HG03064 (cell line): ENCODE results near the gene PDE6A.

Source experiments
- ATAC-seq: cut with Tn5 transposase; IDR thresholded peaks from one replicate; pipeline ENCODE4 v1.9.1; 2021; ENCODE audit warnings: low read depth; ENCODE audit not compliant: unreplicated experiment

PDE6A gene

DNA sequence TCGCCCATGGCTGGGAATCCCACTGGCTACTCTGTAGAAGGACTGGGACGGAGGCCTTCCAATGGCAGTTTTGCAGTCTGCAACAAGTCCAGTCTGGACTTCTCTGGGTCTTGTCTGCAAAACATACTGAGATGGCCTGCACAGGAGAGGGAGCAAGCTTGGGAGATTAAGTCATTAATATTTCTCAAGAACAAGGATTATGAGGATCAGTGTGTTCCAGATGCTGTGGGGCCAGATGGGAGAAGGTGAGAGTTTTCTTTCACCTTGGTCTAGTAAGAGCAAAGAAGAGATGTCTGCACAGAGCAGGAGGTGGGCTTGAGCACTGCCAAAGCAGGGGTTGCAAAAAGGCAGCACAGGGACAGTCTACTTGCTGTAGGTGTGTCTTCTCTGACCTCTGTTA lies at the start of gene PDE6A:
TSS of gene PDE6A (minus strand) at position 128 of the 400 bp plus-strand sequence. CDS start at position 8, 120 bp downstream.
- ATAC-seq, result no peak

DNA sequence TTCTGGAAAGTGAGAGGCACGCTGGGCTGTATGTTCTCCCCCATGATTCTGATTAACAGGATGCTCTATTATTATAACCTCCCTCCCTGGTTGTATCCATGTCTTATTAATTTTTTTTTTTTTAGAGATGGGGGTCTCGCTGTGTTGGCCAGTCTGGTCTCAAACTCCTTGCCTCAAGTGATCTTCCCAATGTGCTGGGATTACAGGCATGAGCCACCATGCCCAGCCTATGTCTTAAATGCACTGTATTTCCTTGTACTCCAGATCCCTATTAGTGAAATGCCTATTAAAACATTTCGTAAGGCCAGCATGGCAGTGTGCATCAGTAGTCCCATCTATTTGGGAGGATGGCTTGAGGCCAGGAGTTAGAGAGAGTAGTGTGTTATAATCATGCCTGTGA lies 48.9 kb upstream of the PDE6A start:
- no peak for ATAC-seq

DNA sequence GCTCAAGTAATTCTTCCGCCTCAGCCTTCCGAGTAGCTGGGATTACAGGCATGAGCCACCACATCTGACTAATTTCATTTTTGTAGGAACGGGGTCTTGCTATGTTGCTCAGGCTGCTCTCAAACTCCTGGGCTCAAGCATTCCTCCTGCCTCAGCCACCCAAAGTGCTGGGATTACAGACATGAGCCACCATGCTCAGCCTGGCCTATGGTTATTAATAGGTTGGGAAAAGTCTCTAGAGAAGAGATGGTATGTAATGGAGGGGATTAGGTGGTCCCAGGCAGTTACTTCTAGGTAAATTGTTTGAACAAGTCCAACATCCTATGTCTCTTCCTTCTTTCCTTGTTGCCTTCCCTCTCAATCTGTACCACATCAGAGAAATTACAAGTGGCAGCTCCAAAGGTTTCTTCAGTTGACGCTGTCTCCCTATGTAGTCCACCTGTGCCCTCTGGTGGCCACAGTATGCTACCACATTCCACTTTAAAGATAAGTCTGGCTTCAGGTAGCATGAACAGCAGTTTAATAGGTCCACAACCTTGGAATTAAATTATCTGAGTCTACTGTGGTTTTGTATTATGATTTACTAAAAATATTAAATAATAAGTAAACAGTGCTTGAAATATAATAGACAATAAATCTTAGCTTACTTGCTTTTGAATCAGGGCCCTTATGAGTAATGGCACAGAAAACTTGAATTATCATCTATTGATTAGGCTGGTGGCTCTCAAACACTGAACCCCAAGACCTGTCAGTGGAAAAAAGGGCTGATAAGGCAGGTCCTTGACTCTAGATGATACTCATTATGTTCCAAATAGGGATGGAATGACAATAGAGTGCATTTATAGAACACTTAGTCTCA lies 46.2 kb upstream of the PDE6A start:
- no peak for ATAC-seq

DNA sequence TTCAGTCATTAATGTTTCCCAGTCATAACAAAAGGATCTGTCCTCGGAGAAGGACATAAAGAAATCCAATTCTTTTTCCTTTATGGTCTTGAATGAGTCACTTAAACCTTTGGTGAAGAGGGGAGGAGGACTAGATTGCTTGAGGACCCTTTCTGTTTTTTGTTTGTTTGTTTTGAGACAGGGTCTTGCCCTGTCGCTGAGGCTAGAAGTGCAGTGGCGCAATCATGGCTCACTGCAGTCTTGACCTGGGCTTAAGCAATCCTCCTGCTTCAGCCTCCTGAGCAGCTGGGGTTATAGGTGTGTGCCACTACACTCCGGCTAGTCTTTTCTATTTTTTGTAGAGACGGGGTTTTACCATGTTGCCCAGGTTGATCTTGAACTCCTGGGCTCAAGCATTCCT lies 43.5 kb upstream of the PDE6A start:
- ATAC-seq, result no peak

DNA sequence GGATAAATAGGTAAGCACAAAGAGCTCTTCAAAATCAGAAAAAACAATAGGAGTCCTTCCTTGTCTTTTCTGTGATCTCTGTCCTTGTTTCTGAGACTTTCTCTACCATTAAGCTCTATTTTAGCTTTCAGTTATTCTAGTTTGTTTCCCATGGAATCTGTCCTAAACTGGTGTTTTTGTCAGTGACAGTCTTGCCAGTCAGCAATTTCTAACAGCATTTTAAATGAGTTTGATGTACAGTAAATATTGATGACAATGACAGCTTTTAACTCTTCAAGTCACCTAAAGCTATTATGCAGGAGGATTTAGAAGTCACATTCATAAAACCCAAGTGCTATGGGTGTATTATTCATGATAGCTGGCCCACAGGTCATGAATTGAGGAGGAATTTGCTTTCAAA lies 37.9 kb upstream of the PDE6A start:
- ATAC-seq, result no peak

DNA sequence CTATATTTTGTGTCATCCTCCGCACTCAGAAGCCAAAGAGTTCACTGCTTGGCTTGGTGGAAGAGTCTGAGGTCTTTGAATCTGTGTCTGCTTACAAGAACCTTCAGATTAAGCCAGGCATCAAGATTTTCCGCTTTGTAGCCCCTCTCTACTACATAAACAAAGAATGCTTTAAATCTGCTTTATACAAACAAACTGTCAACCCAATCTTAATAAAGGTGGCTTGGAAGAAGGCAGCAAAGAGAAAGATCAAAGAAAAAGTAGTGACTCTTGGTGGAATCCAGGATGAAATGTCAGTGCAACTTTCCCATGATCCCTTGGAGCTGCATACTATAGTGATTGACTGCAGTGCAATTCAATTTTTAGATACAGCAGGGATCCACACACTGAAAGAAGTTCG lies 36.6 kb upstream of the PDE6A start:
- no peak for ATAC-seq

DNA sequence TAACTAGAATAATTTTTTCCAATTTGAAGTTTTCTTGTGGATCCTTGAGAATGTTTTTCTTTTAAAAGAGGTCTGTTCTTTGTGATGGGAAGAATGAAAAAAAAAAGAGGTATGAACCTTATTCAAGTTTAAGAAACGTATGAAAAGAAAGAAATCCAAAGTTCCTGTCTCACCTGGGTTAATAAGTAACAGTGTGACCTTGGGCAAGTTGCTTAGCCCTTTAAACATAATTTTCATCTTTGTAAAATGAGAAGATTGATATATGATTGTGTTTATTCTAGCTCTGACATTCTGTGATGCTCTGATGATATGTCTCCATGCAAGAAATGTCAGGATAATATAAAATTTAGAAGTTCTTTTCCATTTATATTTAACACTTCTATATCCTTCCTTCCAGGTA lies 35.3 kb upstream of the PDE6A start:
- no peak for ATAC-seq

DNA sequence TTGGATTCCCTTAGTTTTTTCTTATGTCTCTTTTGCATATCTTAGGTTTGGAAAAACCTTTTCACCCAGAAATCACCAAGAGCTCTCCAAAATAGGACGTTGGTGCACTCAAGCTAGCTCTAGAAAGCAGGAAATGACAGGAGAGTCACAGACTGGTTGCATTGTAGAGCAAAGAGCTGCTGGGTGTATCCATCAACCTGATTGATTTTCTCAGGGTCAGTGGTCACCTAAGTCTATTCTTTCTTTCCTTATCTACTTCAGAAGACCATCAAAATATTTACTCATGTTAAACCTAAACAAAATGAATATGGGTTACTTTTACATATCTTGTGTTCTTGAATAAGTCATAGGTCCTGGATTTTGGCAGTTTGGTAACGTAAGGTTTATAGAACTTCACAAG lies 30.8 kb upstream of the PDE6A start:
- ATAC-seq, result no peak

DNA sequence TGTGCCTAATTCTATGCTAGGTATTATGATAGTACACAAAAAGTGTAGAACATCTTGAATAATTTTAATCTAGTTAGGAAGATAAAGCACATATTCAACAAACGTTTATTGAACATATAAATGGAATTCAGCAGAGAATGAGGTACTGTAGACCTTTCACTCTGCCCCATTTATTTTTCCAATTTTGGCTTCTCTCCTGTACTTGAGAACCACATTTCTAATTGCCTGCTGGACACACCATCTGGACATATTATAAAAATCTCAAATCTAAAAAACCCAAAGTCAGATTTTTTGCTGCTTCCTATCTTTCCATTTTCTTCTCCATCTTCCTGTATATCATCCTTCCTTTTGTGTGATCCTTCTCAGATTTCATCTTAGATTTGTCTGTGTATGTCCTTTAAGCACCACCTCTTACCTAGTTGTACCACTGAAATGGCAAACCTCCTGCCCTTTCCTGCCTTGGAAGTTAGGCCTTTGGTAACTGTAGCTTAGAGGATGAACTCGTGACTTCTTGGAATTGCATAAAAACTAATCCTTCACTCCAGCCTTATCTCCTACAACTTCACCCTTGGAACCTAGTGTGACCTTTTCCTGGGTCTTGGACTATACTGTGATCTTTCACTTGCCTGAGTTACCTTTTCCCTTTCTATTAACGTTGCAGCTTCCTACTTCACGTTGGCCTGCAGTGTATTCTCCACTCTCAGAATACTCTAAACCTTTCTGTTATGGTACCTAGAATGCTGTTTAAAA lies 24.8 kb upstream of the PDE6A start:
- ATAC-seq, result no peak

DNA sequence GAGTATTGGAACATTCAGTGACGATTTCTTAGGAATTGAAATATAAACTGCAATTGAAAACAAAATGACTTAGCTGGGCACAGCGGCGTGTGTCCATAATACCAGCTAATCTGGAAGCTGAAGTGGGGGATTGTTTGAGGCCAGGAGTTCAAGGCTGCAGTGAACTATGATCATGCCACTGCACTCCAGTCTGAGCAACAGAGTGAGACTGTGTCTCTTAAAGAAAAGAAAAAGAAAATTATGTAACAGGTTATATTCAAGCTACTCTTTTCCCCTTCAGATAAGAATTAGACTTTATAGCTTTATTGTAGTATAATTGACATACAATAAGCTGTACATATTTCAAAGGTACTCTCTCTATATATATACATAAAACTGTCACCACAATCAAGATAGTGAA lies 22.4 kb upstream of the PDE6A start:
- ATAC-seq, result no peak

DNA sequence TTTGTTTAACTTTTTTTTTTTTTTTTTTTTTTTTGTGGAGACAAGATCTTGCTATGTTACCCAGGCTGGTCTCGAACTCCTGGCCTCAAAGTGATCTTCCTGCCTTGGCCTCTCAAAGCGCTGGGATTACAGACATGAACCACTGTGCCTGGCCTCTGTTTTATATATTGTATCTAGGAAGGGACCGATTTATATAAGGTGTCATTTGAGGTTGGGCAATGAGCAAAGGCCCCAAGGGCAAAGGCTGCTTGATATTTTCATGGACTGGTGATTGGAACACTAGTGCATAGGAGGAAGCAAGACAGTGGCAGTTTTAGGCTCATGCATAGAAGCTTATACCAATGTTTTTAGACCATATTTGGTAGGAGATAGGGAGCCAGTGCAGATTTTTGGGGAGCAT lies 19.1 kb upstream of the PDE6A start:
- ATAC-seq, result no peak

DNA sequence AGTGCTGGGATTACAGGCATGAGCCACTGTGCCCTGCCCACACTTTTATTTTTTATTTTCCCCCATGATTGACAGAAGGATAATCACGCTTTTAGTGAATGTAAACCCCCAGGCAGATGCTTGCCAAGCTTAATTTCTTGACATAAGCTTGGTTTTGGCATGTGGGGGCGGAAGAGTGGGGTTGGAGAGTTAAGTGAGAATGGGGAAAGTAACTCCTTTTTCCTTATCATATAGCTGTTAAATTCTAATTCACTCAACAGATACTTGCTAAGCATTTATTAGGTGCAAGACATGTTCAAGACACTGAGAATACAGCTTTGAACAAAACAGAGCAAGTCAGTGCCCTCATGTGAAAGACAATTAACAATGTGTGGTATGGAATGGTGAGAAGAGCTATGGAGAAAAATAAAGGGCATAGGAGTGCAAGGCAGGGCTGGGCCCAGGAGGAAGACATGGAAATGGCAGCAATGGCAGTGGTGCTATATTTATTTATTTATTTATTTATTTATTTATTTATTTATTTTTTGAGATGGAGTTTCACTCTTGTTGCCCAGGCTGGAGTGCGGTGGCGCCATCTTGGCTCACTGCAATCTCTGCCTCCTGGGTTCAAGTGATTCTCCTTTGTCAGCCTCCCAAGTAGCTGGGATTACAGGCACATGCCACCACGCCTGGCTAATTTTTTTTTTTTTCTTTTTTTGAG lies 18.2 kb upstream of the PDE6A start:
- no peak for ATAC-seq

DNA sequence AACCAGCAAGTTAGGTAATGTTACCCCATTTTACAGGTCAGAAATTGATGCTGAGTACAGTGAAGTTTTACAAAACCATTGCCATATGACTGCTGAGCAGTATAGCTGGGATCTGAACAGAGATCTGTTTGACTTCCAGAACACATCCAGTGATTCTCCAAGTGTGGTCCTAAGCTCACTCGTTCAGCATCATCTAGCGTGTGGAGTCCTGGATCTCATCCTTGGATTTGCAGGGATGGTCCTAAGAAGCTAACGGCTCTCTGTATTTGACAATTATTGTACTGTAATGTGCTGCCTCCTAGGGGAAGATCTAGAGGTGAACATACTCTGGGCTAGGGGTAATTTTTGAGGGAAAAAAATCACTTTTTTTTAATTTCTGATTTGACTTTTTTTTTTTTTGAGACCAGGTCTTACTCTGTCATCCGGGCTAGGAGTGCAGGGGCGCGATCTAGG lies 17.4 kb upstream of the PDE6A start:
- ATAC-seq, result no peak

DNA sequence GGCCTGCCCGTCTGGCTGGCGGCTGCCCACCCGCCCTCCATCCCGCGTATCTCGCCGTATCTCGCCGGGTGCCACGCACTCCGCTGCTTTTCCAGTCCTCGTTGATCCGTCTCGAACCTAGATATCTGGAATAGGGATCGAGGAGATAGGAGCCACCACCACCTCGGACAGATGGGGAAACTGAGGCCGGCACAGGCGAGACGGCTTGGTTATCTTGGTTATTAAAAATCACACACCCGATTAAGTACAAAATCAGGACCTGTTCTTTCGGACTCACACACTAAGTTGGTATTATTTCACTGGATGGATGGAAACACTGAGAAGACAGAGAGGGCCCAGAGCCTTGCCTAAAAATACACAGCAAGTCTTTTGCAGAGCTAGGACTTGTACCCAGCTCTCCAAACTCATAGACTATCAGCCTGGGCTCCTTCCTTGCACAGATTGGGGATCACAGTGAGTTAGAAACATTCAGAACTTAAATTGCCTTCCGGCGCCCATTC lies 16.6 kb upstream of the PDE6A start:
- ATAC-seq, result no peak

DNA sequence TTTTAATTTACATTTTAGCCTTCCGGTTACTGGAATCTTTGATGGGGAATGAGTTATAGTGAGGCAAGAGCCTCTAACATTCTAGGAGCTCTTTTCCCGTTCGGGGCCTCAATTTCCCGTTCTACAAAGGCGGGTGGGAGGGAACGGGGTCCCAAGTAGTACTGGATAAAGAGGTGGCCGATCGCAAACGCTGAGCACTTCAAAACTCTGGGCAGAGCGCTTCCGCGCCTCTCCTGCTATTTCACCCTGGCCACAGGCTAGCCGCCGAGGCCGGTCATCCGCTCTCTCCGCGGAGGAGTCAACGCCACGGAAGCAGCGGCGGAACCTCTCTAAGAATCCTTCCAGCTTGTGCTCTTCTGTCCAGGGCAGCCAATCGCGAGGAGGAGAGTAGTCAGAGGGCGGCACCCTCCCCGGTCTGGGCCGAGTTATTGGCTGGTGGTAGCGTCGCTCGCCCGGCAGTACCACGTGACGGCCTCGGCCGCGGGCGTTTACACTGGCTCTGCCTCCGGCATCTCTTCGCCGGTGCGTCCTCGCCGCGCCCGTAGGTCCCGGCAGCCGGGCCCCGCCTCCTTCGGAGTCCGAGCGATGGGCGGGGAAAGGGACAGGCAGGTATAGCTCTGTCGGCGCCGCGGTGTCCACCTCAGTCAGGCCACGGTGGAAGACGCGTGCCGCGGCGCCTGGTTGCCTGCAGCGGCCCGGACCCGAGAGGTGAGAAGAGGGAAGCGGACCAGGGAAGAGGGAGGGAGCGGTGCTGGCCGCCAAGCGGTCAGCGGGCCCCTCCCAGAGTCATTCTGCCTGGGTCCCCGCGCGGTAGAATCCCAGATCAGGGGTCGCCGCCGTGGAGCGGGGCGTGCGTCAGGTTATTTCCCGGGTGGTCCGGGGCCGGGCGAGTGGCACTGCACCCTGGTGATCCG lies 15.9 kb upstream of the PDE6A start, which contains the start of gene SLC26A2:
TSS of gene SLC26A2 (plus strand) at position 487 of the 914 bp plus-strand sequence. CDS start 16,895 bp downstream, outside the sequence.
- peak; percentile 99 for ATAC-seq

DNA sequence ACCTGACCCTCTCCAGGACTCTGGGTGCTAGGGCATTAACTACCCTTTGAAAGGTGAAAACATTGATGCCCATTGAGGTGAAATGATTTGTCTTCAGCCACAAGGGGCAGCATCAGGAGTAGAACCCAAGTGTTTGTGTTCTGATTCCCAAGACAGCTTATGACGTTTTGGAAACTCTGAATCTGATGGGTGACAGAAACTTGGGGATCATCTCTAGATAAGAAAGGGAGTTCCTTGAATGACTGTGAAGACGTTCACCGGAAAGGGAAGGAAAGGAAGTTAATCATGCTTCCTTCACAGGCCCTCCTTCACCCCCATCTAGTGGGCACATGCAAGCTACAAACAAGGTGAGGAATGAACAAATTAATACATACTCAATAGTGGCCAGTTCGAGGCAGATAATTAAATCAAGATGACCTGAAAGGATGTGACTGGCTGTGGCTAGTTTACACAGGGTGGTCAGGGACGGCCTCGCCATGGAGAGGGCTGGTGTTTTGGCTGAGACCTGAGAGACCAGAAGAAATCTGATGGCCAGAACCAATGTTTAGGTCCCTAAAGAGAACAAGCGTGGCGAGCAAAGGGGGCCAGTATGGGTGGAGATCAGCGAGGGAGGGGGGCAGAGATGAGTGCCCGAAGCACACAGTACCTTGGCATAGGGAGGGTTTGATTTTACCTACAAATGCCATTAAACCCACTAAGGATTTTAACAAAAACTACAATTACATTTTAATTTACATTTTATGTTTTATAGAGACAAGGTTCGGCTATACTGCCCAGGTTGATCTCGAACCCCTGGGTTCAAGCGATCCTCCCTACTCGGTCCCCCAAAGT lies 15.0 kb upstream of the PDE6A start:
- no peak for ATAC-seq

DNA sequence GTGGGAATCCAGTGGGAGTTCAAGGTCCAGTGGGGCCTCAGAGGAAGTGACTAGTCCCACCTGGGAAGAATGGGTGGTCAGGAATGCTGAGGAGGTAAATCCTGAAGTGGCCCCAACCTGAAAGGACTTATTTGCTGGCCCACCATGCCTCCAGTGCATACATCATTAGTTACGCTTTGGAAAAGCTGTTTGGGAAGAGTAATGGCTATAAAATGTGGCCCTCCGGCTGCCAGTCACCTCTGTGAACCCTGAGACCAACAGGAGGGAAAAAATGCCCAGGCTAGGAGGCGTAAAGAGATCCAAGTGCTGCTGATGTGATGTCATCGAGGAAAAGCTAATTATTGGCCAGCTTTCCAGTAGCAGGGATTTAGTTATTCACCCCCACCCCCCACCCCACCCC lies 13.3 kb upstream of the PDE6A start:
- ATAC-seq, result no peak

DNA sequence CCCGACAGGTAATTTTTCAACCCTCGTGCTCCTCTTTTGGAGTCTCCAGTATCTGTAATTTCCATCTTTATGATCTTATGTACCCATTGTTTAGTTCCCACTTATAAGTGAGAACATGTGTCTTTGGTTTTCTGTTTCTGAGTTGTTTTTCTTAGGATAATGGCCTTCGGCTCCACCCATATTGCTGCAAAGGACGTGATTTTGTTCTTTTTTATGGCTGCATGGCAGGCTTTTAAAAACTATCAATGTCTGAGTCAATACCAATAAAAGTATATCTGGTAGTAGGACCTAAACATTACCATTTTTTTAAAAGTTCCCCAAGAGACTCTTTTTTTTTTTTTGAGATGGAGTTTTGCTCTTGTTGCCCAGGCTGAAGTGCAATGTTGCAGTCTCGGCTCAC lies 12.1 kb upstream of the PDE6A start:
- no peak for ATAC-seq

DNA sequence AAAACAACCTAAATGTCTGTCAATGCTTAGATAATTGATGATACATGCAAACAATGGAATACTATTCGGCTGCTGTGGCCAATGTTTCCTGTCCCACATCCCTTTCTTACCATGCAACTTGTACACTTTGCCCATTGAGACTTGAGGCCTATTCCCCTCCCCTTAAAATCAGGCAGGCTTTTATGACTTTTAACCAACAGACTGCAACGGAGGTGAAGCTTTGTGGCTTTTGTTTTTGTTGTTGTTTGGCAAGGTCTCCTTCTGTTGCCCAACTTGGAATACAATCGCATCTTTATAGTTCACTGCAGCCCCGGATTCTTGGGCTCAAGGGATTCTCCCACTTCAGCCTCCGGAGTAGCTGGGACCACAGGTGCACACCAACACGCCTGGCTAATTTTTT lies 10.2 kb upstream of the PDE6A start:
- ATAC-seq, result no peak
